ENCODE data around the gene TMTC1. TPM values are rescaled to one million over a fixed set of nuclear protein-coding genes. Genes with fewer than 3 reads are reported as not detected.

The TMTC1 gene
- total and polyA plus RNA-seq, 2 donors (not counting 1 experiment from before 2014, with no cell fraction given), result 62.2 to 222 TPM

GRCh38 chr12:29492891-29493290, 290.9 kb downstream of the TMTC1 start:
- TF ChIP-seq CTCF (conservative IDR thresholded peaks at IDR 0.05 in 1 of 2, IDR thresholded peaks at IDR 0.05 in 1 of 2; ENCODE audit: low read depth in 1 of 2, low read length in 2 of 2) (no peak), EZH2 (IDR thresholded peaks at IDR 0.05; ENCODE audit: low read length, missing control alignments) (no peak)
- Histone ChIP-seq H3K36me3 (ENCODE audit: control insufficient read depth, insufficient read depth, low read length) (no peaks in the 10 kb centered on the region), H3K4me2 (ENCODE audit: extremely low read depth, insufficient read depth, low read length) (no peak overlapping the region), H3K4me3 (replicated peaks in 1 of 4; ENCODE audit: control extremely low read depth in 1 of 4, insufficient read depth in 1 of 4, low read depth in 3 of 4, low read length in 4 of 4) (no peak overlapping the region), H3K9me3 (ENCODE audit: control insufficient read depth, insufficient read depth, low read depth, low read length) (no peaks in the 10 kb centered on the region), H3K9ac (ENCODE audit: insufficient read depth, low read length) (no peak overlapping the region), H3K79me2 (ENCODE audit: control insufficient read depth, insufficient read depth, low read length) (no peaks in the 10 kb centered on the region), H3K27me3 (ENCODE audit: control insufficient read depth, insufficient read depth, low read length) (no peaks in the 10 kb centered on the region), H3K27ac (ENCODE audit: insufficient read depth, low read length) (no peak overlapping the region), H2AFZ (ENCODE audit: low read length) (no peak overlapping the region), H3K4me1 (ENCODE audit: control insufficient read depth, extremely low read depth, insufficient read depth, low read length) (no peaks in the 10 kb centered on the region), H4K20me1 (ENCODE audit: control insufficient read depth, extremely low read depth, insufficient read depth, low read length) (no peaks in the 10 kb centered on the region)
- DNase-seq (ENCODE audit: low read depth in 2 of 2), result no peak

- TF ChIP-seq CTCF (conservative IDR thresholded peaks at IDR 0.05 in 1 of 2, IDR thresholded peaks at IDR 0.05 in 1 of 2; ENCODE audit: low read depth in 1 of 2, low read length in 2 of 2), result no peak
- no peak for TF ChIP-seq EZH2 (IDR thresholded peaks at IDR 0.05; ENCODE audit: low read length, missing control alignments)
- H3K4me1 ChIP-seq (ENCODE audit: control insufficient read depth, extremely low read depth, insufficient read depth, low read length), result no peaks in the 10 kb centered on the region
- H3K27me3 ChIP-seq (ENCODE audit: control insufficient read depth, insufficient read depth, low read length), result no peaks in the 10 kb centered on the region
- H2AFZ ChIP-seq (ENCODE audit: low read length), result no peak overlapping the region
- H3K4me3 ChIP-seq (replicated peaks in 1 of 4; ENCODE audit: control extremely low read depth in 1 of 4, insufficient read depth in 1 of 4, low read depth in 3 of 4, low read length in 4 of 4), result no peak overlapping the region
- no peaks in the 10 kb centered on the region for H3K9me3 ChIP-seq (ENCODE audit: control insufficient read depth, insufficient read depth, low read depth, low read length)
- H3K27ac ChIP-seq (ENCODE audit: insufficient read depth, low read length), result no peak overlapping the region
- DNase-seq (ENCODE audit: low read depth in 2 of 2), result no peak
- no peaks in the 10 kb centered on the region for H4K20me1 ChIP-seq (ENCODE audit: control insufficient read depth, extremely low read depth, insufficient read depth, low read length)
- H3K36me3 ChIP-seq (ENCODE audit: control insufficient read depth, insufficient read depth, low read length), result no peaks in the 10 kb centered on the region
- no peaks in the 10 kb centered on the region for H3K79me2 ChIP-seq (ENCODE audit: control insufficient read depth, insufficient read depth, low read length)
- no peak overlapping the region for H3K9ac ChIP-seq (ENCODE audit: insufficient read depth, low read length)
- no peak overlapping the region for H3K4me2 ChIP-seq (ENCODE audit: extremely low read depth, insufficient read depth, low read length)
Observed at GRCh38 chr12:29486972-29487371, 296.8 kb downstream of the TMTC1 start.

- no peaks in the 10 kb centered on the region for H3K4me1 ChIP-seq (ENCODE audit: control insufficient read depth, extremely low read depth, insufficient read depth, low read length)
- no peaks in the 10 kb centered on the region for H3K36me3 ChIP-seq (ENCODE audit: control insufficient read depth, insufficient read depth, low read length)
- no peaks in the 10 kb centered on the region for H3K79me2 ChIP-seq (ENCODE audit: control insufficient read depth, insufficient read depth, low read length)
- H2AFZ ChIP-seq (ENCODE audit: low read length), result no peak overlapping the region
- H3K9ac ChIP-seq (ENCODE audit: insufficient read depth, low read length), result no peak overlapping the region
- no peaks in the 10 kb centered on the region for H4K20me1 ChIP-seq (ENCODE audit: control insufficient read depth, extremely low read depth, insufficient read depth, low read length)
- no peaks in the 10 kb centered on the region for H3K9me3 ChIP-seq (ENCODE audit: control insufficient read depth, insufficient read depth, low read depth, low read length)
- DNase-seq (ENCODE audit: low read depth in 2 of 2), result no peak
- no peak overlapping the region for H3K27ac ChIP-seq (ENCODE audit: insufficient read depth, low read length)
- TF ChIP-seq EZH2 (IDR thresholded peaks at IDR 0.05; ENCODE audit: low read length, missing control alignments) (no peak), CTCF (conservative IDR thresholded peaks at IDR 0.05 in 1 of 2, IDR thresholded peaks at IDR 0.05 in 1 of 2; ENCODE audit: low read depth in 1 of 2, low read length in 2 of 2) (no peak)
- no peak overlapping the region for H3K4me3 ChIP-seq (replicated peaks in 1 of 4; ENCODE audit: control extremely low read depth in 1 of 4, insufficient read depth in 1 of 4, low read depth in 3 of 4, low read length in 4 of 4)
- no peak overlapping the region for H3K4me2 ChIP-seq (ENCODE audit: extremely low read depth, insufficient read depth, low read length)
- H3K27me3 ChIP-seq (ENCODE audit: control insufficient read depth, insufficient read depth, low read length), result no peaks in the 10 kb centered on the region
Observed at GRCh38 chr12:29463198-29463597, 320.5 kb downstream of the TMTC1 start.
